ENCODE measurements around the gene PEX7. TPM values are rescaled to one million over a fixed set of nuclear protein-coding genes. Genes with fewer than 3 reads are reported as not detected.

Gene PEX7
- total and polyA plus RNA-seq, 12 donors = 4.8 to 43.3 (median 23.8) TPM

DNA sequence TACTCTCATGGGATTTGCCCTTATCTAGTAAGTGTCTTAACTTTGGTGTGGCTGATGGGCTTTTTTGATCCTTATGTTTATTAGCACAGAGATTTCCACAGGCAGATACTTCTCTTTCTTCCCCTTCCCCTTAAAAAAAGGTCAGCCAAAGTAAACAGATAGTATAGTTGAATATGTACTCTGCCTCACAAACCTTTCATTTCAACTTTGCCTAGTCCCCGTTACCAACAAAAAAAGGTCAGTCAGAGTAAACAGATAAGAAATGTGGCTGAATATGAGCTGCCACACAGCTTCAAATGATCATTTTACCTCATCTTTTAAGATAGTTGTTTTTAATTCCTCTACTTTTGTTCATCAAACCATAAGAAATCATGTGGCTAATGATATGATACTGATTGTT is 65.6 kb downstream of the PEX7 start:
- TF ChIP-seq POLR2A (IDR thresholded peaks at IDR 0.05) = no peak
- TF ChIP-seq, protein P1, sequence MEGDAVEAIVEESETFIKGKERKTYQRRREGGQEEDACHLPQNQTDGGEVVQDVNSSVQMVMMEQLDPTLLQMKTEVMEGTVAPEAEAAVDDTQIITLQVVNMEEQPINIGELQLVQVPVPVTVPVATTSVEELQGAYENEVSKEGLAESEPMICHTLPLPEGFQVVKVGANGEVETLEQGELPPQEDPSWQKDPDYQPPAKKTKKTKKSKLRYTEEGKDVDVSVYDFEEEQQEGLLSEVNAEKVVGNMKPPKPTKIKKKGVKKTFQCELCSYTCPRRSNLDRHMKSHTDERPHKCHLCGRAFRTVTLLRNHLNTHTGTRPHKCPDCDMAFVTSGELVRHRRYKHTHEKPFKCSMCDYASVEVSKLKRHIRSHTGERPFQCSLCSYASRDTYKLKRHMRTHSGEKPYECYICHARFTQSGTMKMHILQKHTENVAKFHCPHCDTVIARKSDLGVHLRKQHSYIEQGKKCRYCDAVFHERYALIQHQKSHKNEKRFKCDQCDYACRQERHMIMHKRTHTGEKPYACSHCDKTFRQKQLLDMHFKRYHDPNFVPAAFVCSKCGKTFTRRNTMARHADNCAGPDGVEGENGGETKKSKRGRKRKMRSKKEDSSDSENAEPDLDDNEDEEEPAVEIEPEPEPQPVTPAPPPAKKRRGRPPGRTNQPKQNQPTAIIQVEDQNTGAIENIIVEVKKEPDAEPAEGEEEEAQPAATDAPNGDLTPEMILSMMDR (IDR thresholded peaks at IDR 0.05) = no peak
- 39 to 58% (median 53%) methylated on average over 1 of the region's 1 CpG for WGBS, 4 donors
- intact Hi-C loops (cut with DNase I) = no loop called here

DNA sequence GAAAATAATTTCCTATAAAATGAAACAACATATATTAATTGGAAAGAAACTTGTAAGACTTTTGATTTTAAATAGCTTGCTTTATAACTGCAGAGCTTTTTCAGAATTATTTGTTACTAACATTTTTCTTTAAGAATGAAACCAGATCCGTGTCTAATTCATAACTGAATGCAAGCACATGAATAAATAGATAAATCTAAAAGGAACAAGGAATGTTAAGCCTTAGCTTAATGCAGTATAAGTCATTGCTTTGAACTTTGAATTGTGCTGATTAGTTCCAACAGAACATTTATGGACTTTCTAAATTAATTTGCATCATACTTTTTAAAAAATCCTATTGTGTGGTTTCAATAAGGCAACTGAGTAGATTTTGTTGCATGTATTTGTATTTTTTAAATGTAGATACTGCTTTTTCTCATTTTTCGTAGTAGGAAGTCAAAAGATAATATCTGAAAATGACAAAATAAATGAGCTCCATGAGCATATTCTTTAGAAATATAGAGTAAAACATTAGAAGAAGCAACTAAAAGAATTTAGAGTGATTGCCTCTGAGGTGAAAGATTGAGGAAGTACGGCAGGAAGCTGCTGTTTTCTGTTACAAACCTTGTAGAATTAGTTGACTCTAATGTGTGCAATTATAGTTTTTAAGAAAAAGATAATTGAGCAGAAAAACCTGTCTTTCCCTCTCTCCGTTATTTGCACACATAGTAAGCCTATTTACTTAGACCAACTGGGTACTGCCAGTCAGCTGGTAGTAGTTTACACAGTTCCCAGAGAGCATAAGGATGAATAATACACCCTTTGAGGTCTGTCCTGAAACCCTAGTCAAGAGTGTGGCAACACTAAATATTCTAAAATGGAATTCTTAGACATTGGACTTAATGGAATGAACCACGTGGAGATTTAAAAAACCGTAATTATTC is 67.1 kb downstream of the PEX7 start:
- TF ChIP-seq, protein P1 (IDR thresholded peaks at IDR 0.05) = no peak
- no peak for TF ChIP-seq POLR2A (IDR thresholded peaks at IDR 0.05)
- Histone ChIP-seq H3K4me1 (replicated peaks in 1 of 2) (no peaks in the 10 kb centered on the region), H3K9me3 (replicated peaks in 1 of 3) (no peaks in the 10 kb centered on the region), H3K4me3 (no peak overlapping the region), H3K27me3 (no peaks in the 10 kb centered on the region), H3K36me3 (replicated peaks in 1 of 2) (no peaks in the 10 kb centered on the region), H3K27ac (no peak overlapping the region)
- 79 to 88% (median 82%) methylated on average over 6 of the region's 6 CpGs for WGBS, 4 donors
- intact Hi-C loops (cut with DNase I) = no loop called here
- DNase-seq = no peak

More for the DNA sequence above, 65.6 kb downstream of the PEX7 start:
- Histone ChIP-seq H3K9me3 (replicated peaks in 1 of 3) (no peaks in the 10 kb centered on the region), H3K4me3 (no peak overlapping the region), H3K36me3 (replicated peaks in 1 of 2) (no peaks in the 10 kb centered on the region), H3K27ac (no peak overlapping the region), H3K27me3 (no peaks in the 10 kb centered on the region), H3K4me1 (replicated peaks in 1 of 2) (no peaks in the 10 kb centered on the region)
- DNase-seq = no peak

DNA sequence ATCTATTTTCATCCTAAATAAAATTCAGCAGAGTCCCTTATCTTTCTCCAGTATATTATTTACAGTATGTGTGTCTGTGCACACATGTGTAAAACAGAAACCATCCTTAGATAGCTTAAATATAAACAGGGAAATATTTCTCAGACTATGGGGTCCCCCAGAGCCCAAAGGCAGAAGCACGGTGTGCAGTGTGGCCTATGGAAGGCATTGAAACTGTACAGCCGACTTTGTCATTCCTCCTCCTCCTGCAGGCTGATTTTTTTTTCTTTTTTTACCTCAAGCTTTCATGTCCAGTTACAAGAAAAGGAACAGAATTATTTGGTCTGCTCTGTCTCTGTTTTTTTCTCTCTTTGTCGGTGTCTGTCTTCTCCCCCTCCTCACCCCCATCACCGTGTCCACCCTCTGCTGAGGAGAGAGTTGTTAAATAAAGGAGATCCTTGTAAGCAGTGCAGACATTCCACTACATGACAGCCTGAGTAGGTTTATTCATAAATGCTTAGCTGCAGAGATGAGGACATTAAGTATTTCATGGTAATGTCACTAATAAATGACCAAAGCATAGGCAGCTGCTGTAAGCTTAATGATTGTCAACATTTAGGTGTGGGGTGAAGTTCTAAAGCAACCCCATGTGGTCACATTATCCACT is 67.9 kb downstream of the PEX7 start:
- intact Hi-C loops (cut with DNase I) = no loop called here
- no peaks in the 10 kb centered on the region for H3K4me1 ChIP-seq (replicated peaks in 1 of 2)
- WGBS, 4 donors = 88 to 89% (median 89%) methylated on average over 4 of the region's 4 CpGs
- no peaks in the 10 kb centered on the region for H3K36me3 ChIP-seq (replicated peaks in 1 of 2)
- no peak overlapping the region for H3K27ac ChIP-seq
- H3K9me3 ChIP-seq (replicated peaks in 1 of 3) = no peaks in the 10 kb centered on the region
- no peak for DNase-seq
- no peak overlapping the region for H3K4me3 ChIP-seq
- no peaks in the 10 kb centered on the region for H3K27me3 ChIP-seq
- no peak for TF ChIP-seq POLR2A (IDR thresholded peaks at IDR 0.05)
- TF ChIP-seq, protein P1 (IDR thresholded peaks at IDR 0.05) = no peak

DNA sequence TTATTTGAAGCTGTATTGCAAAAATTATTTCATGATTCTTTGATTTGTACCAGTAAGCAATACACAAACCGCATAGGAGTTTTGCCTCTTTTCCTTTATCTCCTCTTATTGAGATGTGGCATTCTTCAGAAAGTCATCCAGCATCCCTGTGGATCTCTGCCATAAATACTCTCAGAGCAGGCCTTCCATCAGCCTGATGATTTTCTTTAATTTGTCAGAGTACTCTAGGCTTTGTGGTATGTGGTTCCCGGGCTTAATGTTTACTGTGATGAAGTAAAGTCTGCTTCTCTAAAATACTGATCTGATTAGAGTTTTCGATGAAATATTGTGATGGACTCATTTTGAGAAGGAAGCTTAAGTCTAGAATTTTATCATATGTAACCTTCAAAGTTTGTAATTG is 68.6 kb downstream of the PEX7 start:
- no peaks in the 10 kb centered on the region for H3K27me3 ChIP-seq
- no peak overlapping the region for H3K27ac ChIP-seq
- H3K9me3 ChIP-seq (replicated peaks in 1 of 3) = no peaks in the 10 kb centered on the region
- peaks cover 0 to 2% of the 10 kb centered on the region in 2 donors for H3K4me1 ChIP-seq (replicated peaks in 1 of 2)
- intact Hi-C loops (cut with DNase I) = no loop called here
- H3K36me3 ChIP-seq (replicated peaks in 1 of 2) = no peaks in the 10 kb centered on the region
- WGBS, 4 donors = 93 to 95% (median 95%) methylated on average over 3 of the region's 3 CpGs
- no peak for TF ChIP-seq POLR2A (IDR thresholded peaks at IDR 0.05)
- TF ChIP-seq, protein P1 (IDR thresholded peaks at IDR 0.05) = no peak
- H3K4me3 ChIP-seq = no peak overlapping the region
- DNase-seq = no peak

All from adrenal gland (tissue), 12 donors.